Activated T-helper 1 cell treated with anti-CD3 and anti-CD28 coated beads, Interleukin-2, amount 50 U/mL, for 16 hours (primary cell): ENCODE results near the gene HCRT.
"Not testable (repeated sequence)": the region's sequence is repeated elsewhere in the genome, so short reads cannot be mapped to it uniquely, and the experiment has no call there.

Experiments
- DNase-seq, 2 donors: peaks; one replicate each; pipeline ENCODE4 v3.0.0-alpha.2; 2020; ENCODE audit warnings: low read depth in 1 of 2, low spot score in 1 of 2

HCRT gene

GRCh38 chr17:42141382-42141781 is 43.9 kb downstream of the HCRT start:
- DNase-seq, result no peak

- not testable (repeated sequence) for DNase-seq
Observed at GRCh38 chr17:42140690-42141089, 44.6 kb downstream of the HCRT start.

- DNase-seq, result no peak
Observed at GRCh38 chr17:42138749-42139492, 46.3 kb downstream of the HCRT start.

- no peak for DNase-seq
Observed at GRCh38 chr17:42136654-42137051, 48.6 kb downstream of the HCRT start.

- DNase-seq, result no peak
Observed at GRCh38 chr17:42135664-42136653, 49.3 kb downstream of the HCRT start.

- DNase-seq, result no peak
Observed at GRCh38 chr17:42135151-42135550, 50.1 kb downstream of the HCRT start.
